NCI-H2196 treated with DMSO at 0.1 percent for 48 hours (cell line): ENCODE results near the gene RPS6KA3.

Experiments used
- DNase-seq: peaks from one replicate; lab custom pipeline; 2025; ENCODE audit not compliant: unreplicated experiment; lab: John Stamatoyannopoulos, UW

The RPS6KA3 gene

GRCh38 chrX:20111271-20111670, 155.4 kb downstream of the RPS6KA3 start:
- no peak for DNase-seq

DNA sequence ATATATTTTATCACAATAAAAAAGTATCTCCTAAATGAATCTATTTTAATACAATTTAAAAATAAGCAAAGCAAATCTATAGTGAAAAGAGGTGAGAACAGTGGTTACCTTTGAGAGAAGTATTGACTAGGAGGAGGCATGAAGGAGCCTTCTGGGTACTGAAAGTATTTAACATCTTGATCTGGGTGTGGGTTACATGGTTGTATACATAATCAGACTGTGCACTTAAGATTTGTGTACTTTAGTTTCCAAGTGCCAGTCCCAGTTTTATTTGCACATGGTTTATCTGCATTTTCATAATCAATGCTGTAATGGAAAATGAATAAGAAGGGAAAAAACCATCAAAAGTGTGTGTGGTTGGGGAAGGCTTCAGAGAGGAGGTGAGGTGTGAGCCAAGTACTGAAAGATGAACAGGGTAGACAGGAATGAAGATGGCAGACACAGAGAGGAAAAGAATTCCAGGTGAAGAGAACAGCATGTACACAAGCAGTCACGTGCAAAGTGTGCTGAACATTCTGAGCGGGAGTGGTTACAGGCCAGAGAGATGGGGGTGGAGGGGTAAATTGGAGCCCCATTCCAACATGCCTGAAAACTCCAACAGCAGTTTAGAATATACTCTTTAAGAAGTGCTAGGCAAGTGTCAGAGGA, 164.7 kb downstream of the RPS6KA3 start:
- DNase-seq, result no peak
